ENCODE data around the gene TMEM132D.

Gene TMEM132D

GRCh38 chr12:129332286-129332685 is 571.5 kb downstream of the TMEM132D start:
- TF ChIP-seq CTCF (IDR thresholded peaks at IDR 0.05; ENCODE audit: extremely low read depth, missing control alignments) = no peak
- no peak for DNase-seq (ENCODE audit: low spot score)

GRCh38 chr12:129331356-129332085 is 572.3 kb downstream of the TMEM132D start:
- no peak for DNase-seq (ENCODE audit: low spot score)
- no peak for TF ChIP-seq CTCF (IDR thresholded peaks at IDR 0.05; ENCODE audit: extremely low read depth, missing control alignments)

- no peak for DNase-seq (ENCODE audit: low spot score)
- TF ChIP-seq CTCF (IDR thresholded peaks at IDR 0.05; ENCODE audit: extremely low read depth, missing control alignments) = no peak
Observed at GRCh38 chr12:129328235-129328634, 575.6 kb downstream of the TMEM132D start.

GRCh38 chr12:129325566-129325965 is 578.3 kb downstream of the TMEM132D start:
- no peak for TF ChIP-seq CTCF (IDR thresholded peaks at IDR 0.05; ENCODE audit: extremely low read depth, missing control alignments)
- DNase-seq (ENCODE audit: low spot score) = no peak

GRCh38 chr12:129312048-129312447 is 591.8 kb downstream of the TMEM132D start:
- no peak for DNase-seq (ENCODE audit: low spot score)
- TF ChIP-seq CTCF (IDR thresholded peaks at IDR 0.05; ENCODE audit: extremely low read depth, missing control alignments) = no peak

GRCh38 chr12:129310346-129310745 is 593.5 kb downstream of the TMEM132D start:
- DNase-seq (ENCODE audit: low spot score) = no peak
- no peak for TF ChIP-seq CTCF (IDR thresholded peaks at IDR 0.05; ENCODE audit: extremely low read depth, missing control alignments)

GRCh38 chr12:129305851-129306250 is 598.0 kb downstream of the TMEM132D start:
- TF ChIP-seq CTCF (IDR thresholded peaks at IDR 0.05; ENCODE audit: extremely low read depth, missing control alignments) = no peak
- DNase-seq (ENCODE audit: low spot score) = no peak

Data from GM20000 (cell line).